H1 (cell line): ENCODE results near the gene BLMH. TPM values are rescaled to one million over a fixed set of nuclear protein-coding genes. Genes with fewer than 3 reads are reported as not detected.

Experiments used
- CTCF ChIA-PET: fragments of 300-600 bp; sonication (Branson Sonifier 250); formaldehyde crosslinking; loops from one replicate; lab custom pipeline; 2021; ENCODE audit not compliant: partially characterized antibody; lab: Charles Lee
- POLR2A ChIA-PET: fragments of 300-600 bp; sonication (Branson Sonifier 250); formaldehyde crosslinking; loops from one replicate; lab custom pipeline; 2021; ENCODE audit warnings: inconsistent platforms; ENCODE audit not compliant: partially characterized antibody; lab: Charles Lee
- DNase-seq, 2 experiments: peaks; one replicate each; pipeline versions ENCODE4 v3.0.0 to v3.0.0-alpha.2; 2010 to 2022; ENCODE audit warnings: low spot score in 2 of 2, low read depth in 1 of 2, mixed read lengths in 1 of 2
- FAIRE-seq: peaks from 2 replicates; lab custom pipeline; 2011; peaks lifted over from hg19 to GRCh38; lab: Jason Lieb, UNC
- H2AFZ ChIP-seq: 2 replicates; pipeline ENCODE4 v1.8.1; 2012; ENCODE audit warnings: low read length, inconsistent platforms
- H2AK5ac ChIP-seq: 2 replicates; pipeline ENCODE4 v1.6.1; 2013; ENCODE audit warnings: low read depth, low read length
- H2BK120ac ChIP-seq: replicated peaks from 2 replicates; pipeline ENCODE3; 2013; ENCODE audit warnings: low read depth, low read length, inconsistent platforms
- H2BK12ac ChIP-seq: 2 replicates; pipeline ENCODE4 v1.6.1; 2013; ENCODE audit warnings: low read depth, low read length
- H2BK15ac ChIP-seq: 2 replicates; pipeline ENCODE4 v1.6.1; 2013; ENCODE audit warnings: low read length
- H2BK20ac ChIP-seq: 2 replicates; pipeline ENCODE4 v1.6.1; 2013; ENCODE audit warnings: low read length
- H2BK5ac ChIP-seq: 2 replicates; pipeline ENCODE4 v1.6.1; 2013; ENCODE audit warnings: low read depth, low read length
- H3K14ac ChIP-seq: 2 replicates; pipeline ENCODE4 v1.6.1; 2013; ENCODE audit warnings: inconsistent platforms; ENCODE audit not compliant: insufficient read length
- H3K18ac ChIP-seq: 2 replicates; pipeline ENCODE4 v1.6.1; 2013; ENCODE audit warnings: low read length; ENCODE audit errors: extremely low read depth
- H3K23ac ChIP-seq: 2 replicates; pipeline ENCODE4 v1.6.1; 2013; ENCODE audit warnings: inconsistent platforms; ENCODE audit not compliant: insufficient read length
- H3K23me2 ChIP-seq: 2 replicates; pipeline ENCODE4 v1.6.1; 2013; ENCODE audit warnings: low read depth, low read length
- H3K27ac ChIP-seq: 2 replicates; pipeline ENCODE4 v1.6.1; 2011; ENCODE audit warnings: low read depth, low read length, inconsistent platforms
- H3K27me3 ChIP-seq, 4 experiments: replicated peaks in 1 of 4; 1 replicate in 1 of 4; 2 replicates in 3 of 4; pipeline versions ENCODE4 v1.6.1 to v1.8.1; 2011 to 2013; ENCODE audit warnings: low read length in 3 of 4, mild to moderate bottlenecking in 3 of 4, inconsistent platforms in 2 of 4, mixed read lengths in 2 of 4, moderate library complexity in 1 of 4; ENCODE audit not compliant: control insufficient read depth in 3 of 4, insufficient read depth in 3 of 4; ENCODE audit errors: extremely low read depth in 1 of 4
- H3K36me3 ChIP-seq, 4 experiments: 2 replicates each; pipeline versions ENCODE4 v1.6.1 to v1.8.1; 2011 to 2013; ENCODE audit warnings: mild to moderate bottlenecking in 4 of 4, low read length in 3 of 4, moderate library complexity in 2 of 4, control low read depth in 1 of 4, inconsistent platforms in 1 of 4; ENCODE audit not compliant: insufficient read depth in 4 of 4, control insufficient read depth in 2 of 4
- H3K4ac ChIP-seq: replicated peaks from 2 replicates; pipeline ENCODE3; 2013; ENCODE audit warnings: low read length, low read depth, mixed read lengths, inconsistent platforms; ENCODE audit not compliant: insufficient read length
- H3K4me1 ChIP-seq, 4 experiments: replicated peaks in 1 of 4; 1 replicate in 1 of 4; 2 replicates in 3 of 4; pipeline versions ENCODE4 v1.6.1 to v1.8.1; 2011 to 2013; ENCODE audit warnings: low read length in 3 of 4, inconsistent platforms in 2 of 4, mixed read lengths in 1 of 4; ENCODE audit not compliant: insufficient read depth in 4 of 4, control insufficient read depth in 3 of 4
- H3K4me2 ChIP-seq, 2 experiments: 2 replicates each; pipeline versions ENCODE4 v1.6.1 to v1.8.1; 2011 to 2013; ENCODE audit warnings: low read depth in 2 of 2, low read length in 2 of 2, control low read depth in 1 of 2, inconsistent platforms in 1 of 2, mild to moderate bottlenecking in 1 of 2; ENCODE audit not compliant: insufficient read depth in 1 of 2
- H3K4me3 ChIP-seq, 4 experiments: fragments of 200-600, 300-600 bp in 1 of 4; sonication (generic), shearing (Covaris generic), sonication (Bioruptor Twin) in 1 of 4; 2 replicates each; pipeline versions ENCODE4 v1.5.1 to v1.8.1; 2011 to 2016; ENCODE audit warnings: low read length in 4 of 4, low read depth in 3 of 4, control low read depth in 2 of 4, inconsistent platforms in 2 of 4, mild to moderate bottlenecking in 2 of 4, mixed read lengths in 1 of 4, moderate library complexity in 1 of 4; ENCODE audit not compliant: insufficient read depth in 2 of 4; ENCODE audit errors: extremely low read depth in 1 of 4
- H3K56ac ChIP-seq: replicated peaks from 2 replicates; pipeline ENCODE3; 2013; ENCODE audit warnings: low read depth, mild to moderate bottlenecking, mixed read lengths, low read length, inconsistent platforms; ENCODE audit not compliant: insufficient read length
- H3K79me1 ChIP-seq: 2 replicates; pipeline ENCODE4 v1.6.1; 2013; ENCODE audit warnings: low read depth, low read length, control low read depth
- H3K79me2 ChIP-seq, 2 experiments: 2 replicates each; pipeline versions ENCODE4 v1.6.1 to v1.8.1; 2012 to 2013; ENCODE audit warnings: low read length in 2 of 2, mild to moderate bottlenecking in 2 of 2, inconsistent platforms in 1 of 2; ENCODE audit not compliant: insufficient read depth in 2 of 2, control insufficient read depth in 1 of 2
- H3K9ac ChIP-seq, 4 experiments: replicated peaks in 1 of 4; 1 replicate in 1 of 4; 2 replicates in 3 of 4; pipeline versions ENCODE4 v1.6.1 to v1.8.1; 2011 to 2013; ENCODE audit warnings: low read depth in 3 of 4, low read length in 3 of 4, control low read depth in 2 of 4, mild to moderate bottlenecking in 2 of 4, moderate library complexity in 2 of 4, inconsistent platforms in 1 of 4; ENCODE audit errors: extremely low read depth in 1 of 4
- H3K9me3 ChIP-seq, 2 experiments: 2 replicates each; pipeline versions ENCODE4 v1.6.1 to v1.8.1; 2012 to 2013; ENCODE audit warnings: mild to moderate bottlenecking in 2 of 2, moderate library complexity in 2 of 2, control low read depth in 1 of 2, inconsistent platforms in 1 of 2, low read depth in 1 of 2, low read length in 1 of 2, mixed read lengths in 1 of 2; ENCODE audit not compliant: insufficient read depth in 2 of 2
- H4K20me1 ChIP-seq, 2 experiments: replicated peaks in 1 of 2; 2 replicates each; pipeline versions ENCODE3 to v1.8.1; 2011 to 2013; ENCODE audit warnings: inconsistent platforms in 2 of 2, low read length in 2 of 2, mild to moderate bottlenecking in 1 of 2; ENCODE audit not compliant: insufficient read depth in 2 of 2, control insufficient read depth in 1 of 2
- H4K5ac ChIP-seq: 2 replicates; pipeline ENCODE4 v1.6.1; 2013; ENCODE audit warnings: low read length, low read depth, mixed read lengths, inconsistent platforms; ENCODE audit not compliant: insufficient read length
- H4K8ac ChIP-seq: 2 replicates; pipeline ENCODE4 v1.8.0; 2013; ENCODE audit warnings: mild to moderate bottlenecking, moderate library complexity, low read length, inconsistent platforms; ENCODE audit not compliant: insufficient read depth; ENCODE audit errors: extremely low read depth
- H4K91ac ChIP-seq: replicated peaks from 2 replicates; pipeline ENCODE3; 2013; ENCODE audit warnings: low read length, mixed read lengths, inconsistent platforms; ENCODE audit not compliant: insufficient read length
- CBX5 ChIP-seq: fragments of 300-800, 300-1000 bp; sonication (generic); IDR thresholded peaks from 2 replicates; pipeline ENCODE4 v1.7.1; 2016; ENCODE audit warnings: antibody characterized with exemption, low read length, low read depth
- SAP30 ChIP-seq: fragments of 300-600 bp; sonication (generic); IDR thresholded peaks from 2 replicates; pipeline ENCODE4 v1.7.1; 2012; ENCODE audit warnings: low read length, moderate library complexity, mild to moderate bottlenecking, inconsistent platforms; ENCODE audit not compliant: insufficient read depth, insufficient replicate concordance
- whole genome bisulfite sequencing, 2 experiments: shearing (Covaris generic) in 1 of 2; methylation state at CpG; one replicate each; pipeline versions ENCODE4 v1.1.6 to v1.1.7; 2013 to 2015; ENCODE audit warnings: low lambda C conversion rate in 2 of 2, mixed read lengths in 2 of 2, inconsistent platforms in 1 of 2, low coverage in 1 of 2, missing lambda C conversion rate in 1 of 2; ENCODE audit not compliant: insufficient replicate concordance in 2 of 2, insufficient coverage in 1 of 2, insufficient read length in 1 of 2; ENCODE audit errors: extremely low coverage in 1 of 2, missing lambda C conversion rate in 1 of 2; 5-methylcytosine and 5-hydroxymethylcytosine counted together
- long read RNA-seq, 2 experiments: library from RNA in 1 of 2; library from capped mRNA in 1 of 2; stranded (forward); transcript quantifications; one replicate each; pipeline ENCODE4 v2.0.0, GENCODE V29; 2021; ENCODE audit warnings: inconsistent platforms in 1 of 2
- polyA minus RNA-seq, 3 experiments: library from RNA; depleted of rRNA, polyadenylated mRNA; stranded (reverse); fragments of >200 nt; gene quantifications; 1 replicate in 2 of 3; 2 replicates in 1 of 3; pipeline ENCODE4 v1.2.3, GENCODE V29; 2011
- polyA plus RNA-seq, 7 experiments: library from polyadenylated mRNA; depleted of rRNA in 3 of 7; stranded (reverse) in 5 of 7; unstranded in 2 of 7; fragments of >200 nt in 5 of 7; fragments of 200-250 nt in 2 of 7; gene quantifications; 1 replicate in 5 of 7; 2 replicates in 1 of 7; 4 replicates in 1 of 7; pipeline versions ENCODE4 v1.2.1 to v1.2.3, GENCODE V29; 2011 to 2013; ENCODE audit warnings: missing spikeins in 2 of 7, mixed read lengths in 2 of 7
- total RNA-seq: library from RNA; stranded (reverse); fragmentation: NEBNext Ultra II Directional; extraction: Animal tissue kit (Norgen Biotek cat#: 25700); gene quantifications from 2 replicates; pipeline ENCODE4 v1.2.1, GENCODE V29; 2021
- TF ChIP-seq, protein P1 (sequence below): IDR thresholded peaks from 2 replicates; pipeline ENCODE4 v1.6.1; 2012; ENCODE audit warnings: low read length, inconsistent platforms

The BLMH gene, protein sequence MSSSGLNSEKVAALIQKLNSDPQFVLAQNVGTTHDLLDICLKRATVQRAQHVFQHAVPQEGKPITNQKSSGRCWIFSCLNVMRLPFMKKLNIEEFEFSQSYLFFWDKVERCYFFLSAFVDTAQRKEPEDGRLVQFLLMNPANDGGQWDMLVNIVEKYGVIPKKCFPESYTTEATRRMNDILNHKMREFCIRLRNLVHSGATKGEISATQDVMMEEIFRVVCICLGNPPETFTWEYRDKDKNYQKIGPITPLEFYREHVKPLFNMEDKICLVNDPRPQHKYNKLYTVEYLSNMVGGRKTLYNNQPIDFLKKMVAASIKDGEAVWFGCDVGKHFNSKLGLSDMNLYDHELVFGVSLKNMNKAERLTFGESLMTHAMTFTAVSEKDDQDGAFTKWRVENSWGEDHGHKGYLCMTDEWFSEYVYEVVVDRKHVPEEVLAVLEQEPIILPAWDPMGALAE
- total RNA-seq, result 74.3 and 75.3 TPM in 2 replicates
- 17.4 and 18.2 TPM in 2 replicates for polyA plus RNA-seq (2011; rRNA removed)
- 28.5 TPM for polyA plus RNA-seq (2011; cell fraction: cytosol; rRNA removed)
- polyA plus RNA-seq (2011; cell fraction: nucleus; rRNA removed), result 20.8 TPM
- 56.2 to 61.6 TPM (median 58.9 TPM) in 4 replicates for polyA plus RNA-seq (2012, experiment 1 of 2)
- polyA plus RNA-seq (2012, experiment 2 of 2), result 9.5 TPM
- polyA plus RNA-seq (2013, experiment 1 of 2), result 37.4 TPM
- polyA plus RNA-seq (2013, experiment 2 of 2), result 37.7 TPM
- polyA minus RNA-seq (2011; rRNA and poly(A)+ RNA removed), result 22.4 and 28.0 TPM in 2 replicates
- 30.7 TPM for polyA minus RNA-seq (2011; cell fraction: cytosol; rRNA and poly(A)+ RNA removed)
- polyA minus RNA-seq (2011; cell fraction: nucleus; rRNA and poly(A)+ RNA removed), result 47.4 TPM
- long read RNA-seq, experiment 1, transcript BLMH-206 (1 exons, 2,079 nt), result minor isoform, 10 of 63 reads
- long read RNA-seq, experiment 1, transcript BLMH-201 (12 exons, 2,365 nt), result major isoform, 26 of 63 reads
- long read RNA-seq, experiment 1, partial matches to known transcripts, result 20 of 63 reads
- long read RNA-seq, experiment 1, other reads (novel, unspliced or antisense), result 7 of 63 reads
- long read RNA-seq, experiment 2, transcript BLMH-201 (12 exons, 2,365 nt), result major isoform, 23 of 36 reads
- long read RNA-seq, experiment 2, partial matches to known transcripts, result 5 of 36 reads
- long read RNA-seq, experiment 2, other reads (novel, unspliced or antisense), result 4 of 36 reads

DNA sequence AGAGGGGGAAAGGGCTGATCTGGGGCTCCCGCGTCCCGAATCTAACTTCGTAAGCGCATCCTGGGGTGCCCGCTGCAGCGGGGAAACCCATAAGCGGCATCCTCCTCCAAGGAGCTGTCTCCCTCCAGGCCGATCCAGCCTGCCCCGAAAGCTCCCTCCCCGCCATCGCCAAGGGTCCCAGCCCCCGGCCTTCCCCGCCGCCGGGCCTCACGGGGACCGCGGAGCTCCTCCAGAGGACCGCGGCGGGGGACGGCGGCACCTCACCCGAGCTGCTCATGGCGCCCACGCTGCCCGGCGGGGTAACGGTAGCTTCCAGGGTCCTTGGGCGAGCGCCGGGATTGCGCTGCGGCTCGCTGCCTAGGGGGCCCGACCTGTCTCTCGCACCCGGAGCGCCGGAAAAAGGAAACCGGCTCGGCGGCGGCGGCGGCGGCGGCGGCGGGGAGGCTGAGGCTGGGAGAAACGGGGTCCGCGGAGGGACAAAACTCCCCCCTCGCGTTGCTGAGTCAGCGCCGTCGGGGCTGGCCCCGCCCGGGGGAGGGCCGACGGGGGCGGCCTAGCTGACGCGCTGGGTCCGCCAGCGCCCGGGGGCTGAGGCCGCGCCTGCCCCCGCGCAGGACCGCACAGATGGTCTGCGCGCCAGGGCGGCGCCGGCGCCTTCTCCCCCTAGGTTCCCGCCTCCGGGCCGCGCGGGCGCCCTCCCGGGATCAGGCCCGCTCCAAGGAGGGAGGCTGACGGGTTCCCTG, at the start of gene BLMH:
Gene BLMH, minus strand, starts transcription at position 402 of the 743 bp plus-strand sequence. Its CDS starts 125 bp downstream, at position 277.
- no peak within 1 kb of the TSS for H2AK5ac ChIP-seq
- peak within 1 kb of the TSS; percentile 59; the same call in 1 of the 2 replicates for H3K27ac ChIP-seq
- H3K79me2 ChIP-seq, result peaks cover 0 to 12% of the 10 kb centered on the region in 2 experiments; a peak in 2 of 4 replicates
- H3K79me1 ChIP-seq, result peaks cover 3% of the 10 kb centered on the region
- peak within 1 kb of the TSS; percentile 74 to 97 (median 86) for H3K4me3 ChIP-seq
- no peaks in the 10 kb centered on the region for H4K20me1 ChIP-seq
- no peak within 1 kb of the TSS for H2BK12ac ChIP-seq
- H4K8ac ChIP-seq, result peak within 1 kb of the TSS; percentile 87
- no peaks in the 10 kb centered on the region for H3K9me3 ChIP-seq
- no peak within 1 kb of the TSS for H3K23ac ChIP-seq
- H3K18ac ChIP-seq, result peak within 1 kb of the TSS; percentile 5; the same call in 1 of the 2 replicates
- peak within 1 kb of the TSS; percentile 58 to 84 (median 72) for H3K9ac ChIP-seq
- FAIRE-seq, result no peak
- H4K91ac ChIP-seq, result no peak within 1 kb of the TSS
- 3% methylated on average over 27 of the region's 89 CpGs; no CpG with 5 or more reads in 1 of the 2 experiments for WGBS, 2 experiments
- H3K27me3 ChIP-seq, result peaks cover 0 to 2% (median 0%) of the 10 kb centered on the region in 4 experiments; a peak in 2 of 7 replicates
- H3K36me3 ChIP-seq, result peaks cover 0 to 25% (median 7%) of the 10 kb centered on the region in 4 experiments; a peak in 5 of 8 replicates
- ChIA-PET POLR2A (interaction anchor here (0.8 to 2.0 kb wide), 14 partner anchors 9 to 185 kb away, joined by 3 to 9 read pairs (median 3); partner anchors contain the start of genes GOSR1 and NSRP1), CTCF (interaction anchor here (0.9 to 1.9 kb wide), 6 partner anchors 9 to 166 kb away, joined by 3 to 5 read pairs (median 4); no protein-coding TSS in a partner anchor)
- H3K14ac ChIP-seq, result no peak within 1 kb of the TSS
- H3K4ac ChIP-seq, result no peak within 1 kb of the TSS
- peak within 1 kb of the TSS; percentile 93 for H2AFZ ChIP-seq
- H4K5ac ChIP-seq, result no peak within 1 kb of the TSS
- no peak within 1 kb of the TSS for H2BK15ac ChIP-seq
- no peak within 1 kb of the TSS for H2BK120ac ChIP-seq
- H3K4me1 ChIP-seq, result peaks cover 0 to 5% (median 2%) of the 10 kb centered on the region in 4 experiments; a peak in 3 of 7 replicates
- H3K56ac ChIP-seq, result no peak within 1 kb of the TSS
- H2BK20ac ChIP-seq, result no peak within 1 kb of the TSS
- peaks cover 6% of the 10 kb centered on the region; the same call in 1 of the 2 replicates for H3K23me2 ChIP-seq
- peak within 1 kb of the TSS; percentile 89 to 91 for H3K4me2 ChIP-seq
- no peak within 1 kb of the TSS for H2BK5ac ChIP-seq
- DNase-seq, result peak; percentile 33 to 82
- TF ChIP-seq SAP30 (no peak), CBX5 (no peak)
- TF ChIP-seq, protein P1, sequence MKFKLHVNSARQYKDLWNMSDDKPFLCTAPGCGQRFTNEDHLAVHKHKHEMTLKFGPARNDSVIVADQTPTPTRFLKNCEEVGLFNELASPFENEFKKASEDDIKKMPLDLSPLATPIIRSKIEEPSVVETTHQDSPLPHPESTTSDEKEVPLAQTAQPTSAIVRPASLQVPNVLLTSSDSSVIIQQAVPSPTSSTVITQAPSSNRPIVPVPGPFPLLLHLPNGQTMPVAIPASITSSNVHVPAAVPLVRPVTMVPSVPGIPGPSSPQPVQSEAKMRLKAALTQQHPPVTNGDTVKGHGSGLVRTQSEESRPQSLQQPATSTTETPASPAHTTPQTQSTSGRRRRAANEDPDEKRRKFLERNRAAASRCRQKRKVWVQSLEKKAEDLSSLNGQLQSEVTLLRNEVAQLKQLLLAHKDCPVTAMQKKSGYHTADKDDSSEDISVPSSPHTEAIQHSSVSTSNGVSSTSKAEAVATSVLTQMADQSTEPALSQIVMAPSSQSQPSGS, result no peak
